ENCODE data around the gene USP40.

DNA sequence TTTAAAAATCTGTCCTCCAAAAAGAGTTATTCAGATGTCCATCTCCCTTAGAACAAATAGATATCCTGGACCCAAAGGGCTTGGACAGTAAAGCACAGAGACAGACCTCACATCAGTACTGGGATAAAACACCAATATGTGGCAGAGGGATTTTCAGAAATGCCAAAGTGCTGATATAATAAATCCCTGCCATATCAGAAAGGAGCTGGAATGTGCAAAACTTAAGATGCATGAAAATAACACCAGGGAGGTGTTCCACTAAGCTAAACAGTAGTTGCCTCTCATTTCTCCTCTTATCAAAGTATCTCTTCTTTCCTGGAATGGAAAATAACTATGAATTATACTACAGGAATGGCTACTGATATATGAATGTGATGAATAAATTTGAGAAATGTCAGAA lies 13.2 kb downstream of the USP40 start:
- TF ChIP-seq ELF4 (IDR thresholded peaks at IDR 0.05) (no peak), BHLHE40 (IDR thresholded peaks at IDR 0.05; ENCODE audit: borderline replicate concordance) (no peak), FOXM1 (IDR thresholded peaks at IDR 0.05; ENCODE audit: borderline replicate concordance) (no peak), SUZ12 (IDR thresholded peaks at IDR 0.05) (no peak)

All from HEK293T (cell line).